ENCODE results near the gene HIPK4. TPM values are rescaled to one million over a fixed set of nuclear protein-coding genes. Genes with fewer than 3 reads are reported as not detected.

The HIPK4 gene
- polyA plus RNA-seq, 2 of the 4 experiments (the other 2 are of a cell fraction), result 0.18 to 0.25 TPM

DNA sequence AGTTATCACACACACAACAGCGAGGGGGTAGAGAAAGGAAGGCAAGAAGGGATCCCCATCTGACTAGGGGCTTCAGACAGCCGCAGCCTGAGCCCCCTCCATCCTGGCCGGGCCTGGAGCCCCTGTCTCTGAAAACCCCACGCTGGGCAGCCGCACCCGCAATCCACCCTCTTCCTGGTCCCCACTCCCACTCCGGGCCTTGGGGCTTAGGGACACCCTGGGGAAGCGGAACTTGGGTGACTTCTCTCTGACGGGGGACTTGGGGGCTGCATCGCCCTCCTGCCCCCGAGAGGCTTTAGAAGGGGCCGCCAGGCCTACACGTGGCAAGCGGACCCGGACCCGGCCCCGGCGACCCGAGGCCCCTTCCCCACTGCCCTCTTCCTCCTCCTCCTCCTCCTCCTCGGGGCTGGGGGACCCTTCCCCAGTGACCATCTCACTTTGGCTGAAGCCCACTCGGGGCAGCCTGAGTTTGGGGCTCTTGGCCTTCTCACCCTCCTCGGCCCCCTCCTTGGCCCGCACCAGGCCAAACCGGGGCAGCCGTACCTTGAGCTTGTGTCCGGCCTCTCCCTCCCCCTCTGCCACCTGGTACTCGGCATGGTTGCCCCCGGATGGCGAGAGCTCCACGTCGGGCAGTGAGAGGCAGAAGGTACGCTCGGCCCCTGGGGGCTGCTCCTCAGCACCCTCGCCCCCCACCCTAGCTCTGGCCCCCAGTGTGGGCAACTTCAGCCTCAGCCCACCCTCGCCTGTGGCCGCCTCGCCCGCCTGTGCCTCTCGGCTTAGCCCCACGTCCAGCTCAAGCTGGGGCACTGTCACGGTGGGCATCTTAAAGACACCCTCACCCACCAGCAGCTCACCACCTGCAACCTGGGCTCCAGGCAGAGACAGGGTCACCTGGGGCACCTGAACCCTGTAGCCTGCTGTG lies 4.2 kb upstream of the HIPK4 start (continued):
- TF ChIP-seq SREBF2 (IDR thresholded peaks at IDR 0.05) (no peak), MYC (IDR thresholded peaks at IDR 0.05; ENCODE audit: borderline replicate concordance, low read length) (no peak)

DNA sequence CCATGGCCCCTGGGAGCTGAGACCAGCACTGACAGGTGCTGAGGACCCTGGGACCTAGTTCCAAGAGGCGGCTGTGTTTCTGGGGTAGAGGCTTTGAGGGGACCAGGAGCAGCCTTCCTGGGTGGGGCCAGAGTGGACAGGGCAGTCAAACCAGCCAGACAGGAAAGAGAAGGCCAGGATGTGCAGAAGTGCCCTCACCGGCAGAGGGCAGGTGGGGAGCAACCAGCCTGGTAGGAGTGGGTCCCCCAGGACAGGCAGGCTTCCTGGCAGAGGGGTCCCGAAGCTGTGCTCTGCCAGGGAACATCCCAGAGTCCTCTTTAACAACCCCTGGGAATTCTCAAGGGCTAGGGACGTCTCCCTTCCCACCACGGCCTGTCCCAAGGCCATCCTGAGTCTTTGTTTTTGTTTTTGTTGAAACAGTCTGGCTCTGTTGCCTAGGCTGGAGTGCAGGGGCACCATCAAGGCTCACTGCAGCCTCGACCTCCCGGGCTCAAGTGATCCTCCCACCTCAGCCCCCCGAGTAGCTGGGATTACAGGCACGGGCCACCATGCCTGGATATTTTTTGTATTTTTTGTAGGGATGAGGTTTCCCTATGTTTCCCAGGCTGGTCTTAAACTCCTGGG lies 3.0 kb upstream of the HIPK4 start:
- TF ChIP-seq RAD21 (conservative IDR thresholded peaks at IDR 0.05 in 1 of 2, IDR thresholded peaks at IDR 0.05 in 1 of 2), result peak; percentile 39 to 53; a peak in 4 of 5 replicates
- TF ChIP-seq SMC3 (IDR thresholded peaks at IDR 0.05), result peak; percentile 55
- TF ChIP-seq, protein P1, sequence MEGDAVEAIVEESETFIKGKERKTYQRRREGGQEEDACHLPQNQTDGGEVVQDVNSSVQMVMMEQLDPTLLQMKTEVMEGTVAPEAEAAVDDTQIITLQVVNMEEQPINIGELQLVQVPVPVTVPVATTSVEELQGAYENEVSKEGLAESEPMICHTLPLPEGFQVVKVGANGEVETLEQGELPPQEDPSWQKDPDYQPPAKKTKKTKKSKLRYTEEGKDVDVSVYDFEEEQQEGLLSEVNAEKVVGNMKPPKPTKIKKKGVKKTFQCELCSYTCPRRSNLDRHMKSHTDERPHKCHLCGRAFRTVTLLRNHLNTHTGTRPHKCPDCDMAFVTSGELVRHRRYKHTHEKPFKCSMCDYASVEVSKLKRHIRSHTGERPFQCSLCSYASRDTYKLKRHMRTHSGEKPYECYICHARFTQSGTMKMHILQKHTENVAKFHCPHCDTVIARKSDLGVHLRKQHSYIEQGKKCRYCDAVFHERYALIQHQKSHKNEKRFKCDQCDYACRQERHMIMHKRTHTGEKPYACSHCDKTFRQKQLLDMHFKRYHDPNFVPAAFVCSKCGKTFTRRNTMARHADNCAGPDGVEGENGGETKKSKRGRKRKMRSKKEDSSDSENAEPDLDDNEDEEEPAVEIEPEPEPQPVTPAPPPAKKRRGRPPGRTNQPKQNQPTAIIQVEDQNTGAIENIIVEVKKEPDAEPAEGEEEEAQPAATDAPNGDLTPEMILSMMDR (IDR thresholded peaks at IDR 0.05), result peak; percentile 49
- no peak for TF ChIP-seq RCOR1 (IDR thresholded peaks at IDR 0.05; ENCODE audit: low read depth, low read length)
- peak; percentile 57 for TF ChIP-seq ZFP36 (IDR thresholded peaks at IDR 0.05; ENCODE audit: borderline replicate concordance, partially characterized antibody)
- no peak for TF ChIP-seq TP53 (CRISPR knock-in tag; IDR thresholded peaks at IDR 0.05)
- no peak for TF ChIP-seq HOXB5 (CRISPR knock-in tag; IDR thresholded peaks at IDR 0.05)
- H3K27ac ChIP-seq, result peak overlapping the region in 1 of 2 experiments; percentile 7; a peak in 2 of 6 replicates
- no peak overlapping the region for H3K4me2 ChIP-seq
- CTCF ChIA-PET, result interaction anchor here (0.7 to 1.5 kb wide), 11 partner anchors 8 to 242 kb away, joined by 3 to 5 read pairs (median 3); partner anchors contain the start of gene SERTAD1
- no peaks in the 10 kb centered on the region for H3K9me3 ChIP-seq
- peak; percentile 67 to 81 for DNase-seq (ENCODE audit: low read depth in 1 of 2, low spot score in 1 of 2)
- ATAC-seq, result peak; percentile 78 to 89
- H3K4me3 ChIP-seq, result no peak overlapping the region
- H3K4me1 ChIP-seq, result no peaks in the 10 kb centered on the region
- POLR2A ChIA-PET, result no interaction called here
- 34% methylated on average over 9 of the region's 9 CpGs for WGBS (ENCODE audit: missing lambda C conversion rate)
- FAIRE-seq, result peak; percentile 61

DNA sequence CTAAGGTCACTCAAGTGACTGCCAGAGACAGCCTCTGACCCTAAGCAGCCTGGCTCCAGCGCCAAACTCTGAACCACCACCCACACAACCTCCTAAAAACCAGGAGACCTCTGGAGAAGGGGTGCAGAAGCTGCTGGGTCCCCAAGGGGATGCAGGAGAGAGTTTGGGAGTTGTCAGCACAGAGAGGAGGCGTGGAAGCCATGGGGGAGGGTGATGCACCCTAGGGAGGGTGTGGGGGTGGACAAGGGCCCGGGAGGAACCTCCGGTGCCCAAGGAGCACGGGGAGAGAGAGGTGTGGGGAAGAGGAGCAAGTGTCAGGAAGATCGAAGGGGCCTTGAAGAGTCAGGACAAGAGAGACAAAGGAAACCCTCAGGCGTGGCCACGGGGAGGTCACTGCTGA lies 2.1 kb upstream of the HIPK4 start:
- no peak overlapping the region for H3K4me2 ChIP-seq
- H3K4me3 ChIP-seq, result no peak overlapping the region
- no peaks in the 10 kb centered on the region for H3K9me3 ChIP-seq
- ChIA-PET POLR2A (no interaction called here), CTCF (interaction anchor here (1.0 to 1.5 kb wide), 5 partner anchors 11 to 73 kb away, joined by 3 to 5 read pairs (median 4); no protein-coding TSS in a partner anchor)
- ATAC-seq (no peak), FAIRE-seq (peak; percentile 49), DNase-seq (ENCODE audit: low read depth in 1 of 2, low spot score in 1 of 2) (no peak)
- 67% methylated on average over 8 of the region's 8 CpGs for WGBS (ENCODE audit: missing lambda C conversion rate)
- no peaks in the 10 kb centered on the region for H3K4me1 ChIP-seq
- no peak overlapping the region for H3K27ac ChIP-seq
- no peak for TF ChIP-seq ZC3H11A (IDR thresholded peaks at IDR 0.05)
- TF ChIP-seq EHMT2 (IDR thresholded peaks at IDR 0.05; ENCODE audit: low read depth), result no peak
- TF ChIP-seq FOSL2 (IDR thresholded peaks at IDR 0.05), result no peak
- no peak for TF ChIP-seq FOSL2 (CRISPR knock-in tag; IDR thresholded peaks at IDR 0.05)
- TF ChIP-seq CHD2 (IDR thresholded peaks at IDR 0.05; ENCODE audit: low read length, partially characterized antibody), result no peak

DNA sequence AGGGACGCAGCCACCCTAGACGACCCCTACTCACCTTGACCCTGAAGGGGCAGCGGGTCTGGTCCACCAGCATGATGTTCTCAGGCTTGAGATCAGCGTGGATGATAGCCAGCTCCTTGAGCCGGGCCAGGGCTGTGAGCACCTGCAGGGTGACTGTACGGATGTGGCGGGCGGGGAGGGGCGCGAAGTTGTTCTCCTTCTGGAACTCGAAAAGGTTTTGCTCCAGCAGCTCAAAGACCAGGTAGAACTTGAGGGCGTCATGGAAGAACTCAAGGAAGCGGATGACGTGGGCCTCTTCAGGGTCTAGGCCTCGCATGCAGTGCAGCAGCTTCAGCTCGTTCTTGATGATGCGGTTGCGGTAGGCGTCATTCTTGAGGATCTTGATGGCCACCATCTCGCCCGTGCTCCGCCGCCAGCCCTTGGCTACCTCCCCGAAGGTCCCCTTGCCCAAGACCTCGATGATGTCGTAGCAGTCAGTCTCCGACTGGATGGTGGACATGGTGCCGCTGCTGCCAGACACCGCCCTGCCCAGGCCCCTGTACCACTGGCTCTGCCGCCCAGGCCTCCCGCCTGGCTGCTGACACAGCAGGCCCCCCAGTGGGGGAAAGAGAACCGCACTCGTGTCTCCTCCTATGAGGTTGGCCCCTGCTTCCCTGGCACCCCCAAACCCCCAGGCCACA lies 437 bp downstream of the HIPK4 start:
- POLR2A ChIA-PET, result no interaction called here
- CTCF ChIA-PET, result interaction anchor here (0.5 to 2.7 kb wide), 9 partner anchors 8 to 246 kb away, joined by 3 to 8 read pairs (median 3); no protein-coding TSS in a partner anchor
- no peak for TF ChIP-seq ZFP36 (IDR thresholded peaks at IDR 0.05; ENCODE audit: borderline replicate concordance, partially characterized antibody)
- no peak for TF ChIP-seq JUNB (IDR thresholded peaks at IDR 0.05)
- TF ChIP-seq FOSL2 (IDR thresholded peaks at IDR 0.05), result no peak
- no peak for TF ChIP-seq FOSL2 (CRISPR knock-in tag; IDR thresholded peaks at IDR 0.05)
- no peak for TF ChIP-seq ZC3H11A (IDR thresholded peaks at IDR 0.05)
- TF ChIP-seq, protein P2, sequence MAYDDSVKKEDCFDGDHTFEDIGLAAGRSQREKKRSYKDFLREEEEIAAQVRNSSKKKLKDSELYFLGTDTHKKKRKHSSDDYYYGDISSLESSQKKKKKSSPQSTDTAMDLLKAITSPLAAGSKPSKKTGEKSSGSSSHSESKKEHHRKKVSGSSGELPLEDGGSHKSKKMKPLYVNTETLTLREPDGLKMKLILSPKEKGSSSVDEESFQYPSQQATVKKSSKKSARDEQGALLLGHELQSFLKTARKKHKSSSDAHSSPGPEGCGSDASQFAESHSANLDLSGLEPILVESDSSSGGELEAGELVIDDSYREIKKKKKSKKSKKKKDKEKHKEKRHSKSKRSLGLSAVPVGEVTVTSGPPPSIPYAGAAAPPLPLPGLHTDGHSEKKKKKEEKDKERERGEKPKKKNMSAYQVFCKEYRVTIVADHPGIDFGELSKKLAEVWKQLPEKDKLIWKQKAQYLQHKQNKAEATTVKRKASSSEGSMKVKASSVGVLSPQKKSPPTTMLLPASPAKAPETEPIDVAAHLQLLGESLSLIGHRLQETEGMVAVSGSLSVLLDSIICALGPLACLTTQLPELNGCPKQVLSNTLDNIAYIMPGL (CRISPR knock-in tag; IDR thresholded peaks at IDR 0.05; ENCODE audit: borderline replicate concordance), result no peak
- no peak for TF ChIP-seq ZSCAN20 (CRISPR knock-in tag; IDR thresholded peaks at IDR 0.05)
- TF ChIP-seq MYC (IDR thresholded peaks at IDR 0.05; ENCODE audit: borderline replicate concordance, low read length), result no peak
- TF ChIP-seq PHF8 (IDR thresholded peaks at IDR 0.05; ENCODE audit: borderline replicate concordance, low read depth), result no peak
- no peak for TF ChIP-seq KDM5A (IDR thresholded peaks at IDR 0.05)
- no peak for TF ChIP-seq POLR2A (IDR thresholded peaks at IDR 0.05; ENCODE audit: low read length)
- TF ChIP-seq, protein P1 (IDR thresholded peaks at IDR 0.05), result no peak
- no peak for TF ChIP-seq SREBF2 (IDR thresholded peaks at IDR 0.05)
- TF ChIP-seq SMC3 (IDR thresholded peaks at IDR 0.05), result no peak

More for the DNA sequence above, 437 bp downstream of the HIPK4 start:
- FAIRE-seq, result no peak
- H3K4me2 ChIP-seq, result no peak overlapping the region
- no peaks in the 10 kb centered on the region for H3K9me3 ChIP-seq
- no peak for ATAC-seq
- H3K27ac ChIP-seq, result no peak overlapping the region
- DNase-seq (ENCODE audit: low read depth in 1 of 2, low spot score in 1 of 2), result no peak
- H3K4me3 ChIP-seq, result no peak overlapping the region
- WGBS (ENCODE audit: missing lambda C conversion rate), result 87% methylated on average over 33 of the region's 33 CpGs
- no peaks in the 10 kb centered on the region for H3K4me1 ChIP-seq
